Activated T-cell treated with anti-CD3 and anti-CD28 coated beads, Interleukin-2, amount 50 U/mL, for 4 hours (primary cell): Measurements from ENCODE around the gene NCOR1. TPM values are rescaled to one million over a fixed set of nuclear protein-coding genes. Genes with fewer than 3 reads are reported as not detected.
"Not testable (repeated sequence)": the region's sequence is repeated elsewhere in the genome, so short reads cannot be mapped to it uniquely, and the experiment has no call there.

ENCODE experiments used
- ATAC-seq, 2 donors: fragments of 200-7000 bp; cut with Tn5 transposase; one replicate each; pipeline ENCODE4 v1.10.0; 2021
- DNase-seq: peaks from one replicate; pipeline ENCODE4 v3.0.0-alpha.2; 2020
- H3K27me3 Mint-ChIP-seq: one replicate; pipeline ENCODE4 v1.8.0; 2021; ENCODE audit warnings: low read depth, mixed read lengths
- H3K36me3 Mint-ChIP-seq: one replicate; pipeline ENCODE4 v1.8.0; 2022; ENCODE audit warnings: mixed read lengths; ENCODE audit not compliant: insufficient read depth
- H3K4me1 Mint-ChIP-seq: one replicate; pipeline ENCODE4 v1.8.0; 2021; ENCODE audit warnings: low read depth, mixed read lengths
- H3K4me3 Mint-ChIP-seq: one replicate; pipeline ENCODE4 v1.8.0; 2021; ENCODE audit warnings: mild to moderate bottlenecking, moderate library complexity, mixed read lengths
- H3K9me3 Mint-ChIP-seq: one replicate; pipeline ENCODE4 v1.8.0; 2021; ENCODE audit warnings: mixed read lengths
- total RNA-seq, 3 donors: library from RNA; stranded (reverse); gene quantifications; one replicate each; pipeline ENCODE4 v1.2.1, GENCODE V29; 2021

NCOR1 gene
- total RNA-seq, 3 donors from 2014 or later: 86.4 to 107 (median 92.2) TPM

GRCh38 chr17:16074423-16074822, 140.9 kb downstream of the NCOR1 start:
- Mint-ChIP-seq H3K36me3 (peaks cover 44% of the 10 kb centered on the region), H3K9me3 (no peaks in the 10 kb centered on the region), H3K4me1 (no peaks in the 10 kb centered on the region), H3K27me3 (no peaks in the 10 kb centered on the region), H3K4me3 (no peak overlapping the region)
- no peak for ATAC-seq
- DNase-seq: no peak

- no peak for ATAC-seq
- no peaks in the 10 kb centered on the region for H3K27me3 Mint-ChIP-seq
- no peak overlapping the region for H3K4me3 Mint-ChIP-seq
Observed at GRCh38 chr17:16073845-16074244, 141.5 kb downstream of the NCOR1 start.

GRCh38 chr17:16072031-16072430, 143.3 kb downstream of the NCOR1 start:
- H3K36me3 Mint-ChIP-seq: peaks cover 47% of the 10 kb centered on the region
- no peaks in the 10 kb centered on the region for H3K9me3 Mint-ChIP-seq
- no peaks in the 10 kb centered on the region for H3K27me3 Mint-ChIP-seq
- ATAC-seq (no peak), DNase-seq (no peak)
- H3K4me1 Mint-ChIP-seq: peaks cover 4% of the 10 kb centered on the region
- no peak overlapping the region for H3K4me3 Mint-ChIP-seq

More at GRCh38 chr17:16073845-16074244, 141.5 kb downstream of the NCOR1 start:
- Mint-ChIP-seq H3K4me1 (no peaks in the 10 kb centered on the region), H3K36me3 (peaks cover 41% of the 10 kb centered on the region), H3K9me3 (no peaks in the 10 kb centered on the region)
- DNase-seq: no peak

- Mint-ChIP-seq H3K4me3 (no peak overlapping the region), H3K36me3 (peaks cover 49% of the 10 kb centered on the region), H3K9me3 (no peaks in the 10 kb centered on the region), H3K27me3 (no peaks in the 10 kb centered on the region), H3K4me1 (peaks cover 4% of the 10 kb centered on the region)
- no peak for DNase-seq
- peak in 1 of 2 donors; percentile 35 for ATAC-seq
Observed at GRCh38 chr17:16068323-16068722, 147.0 kb downstream of the NCOR1 start.

- Mint-ChIP-seq H3K4me3 (no peak overlapping the region), H3K4me1 (peaks cover 4% of the 10 kb centered on the region), H3K36me3 (peaks cover 59% of the 10 kb centered on the region), H3K9me3 (no peaks in the 10 kb centered on the region), H3K27me3 (no peaks in the 10 kb centered on the region)
- ATAC-seq: no peak
- DNase-seq: no peak
Observed at GRCh38 chr17:16066125-16066524, 149.2 kb downstream of the NCOR1 start.

- no peaks in the 10 kb centered on the region for H3K4me1 Mint-ChIP-seq
- DNase-seq (no peak), ATAC-seq (no peak)
- H3K27me3 Mint-ChIP-seq: no peaks in the 10 kb centered on the region
- H3K36me3 Mint-ChIP-seq: peaks cover 41% of the 10 kb centered on the region
- no peak overlapping the region for H3K4me3 Mint-ChIP-seq
- H3K9me3 Mint-ChIP-seq: no peaks in the 10 kb centered on the region
Observed at GRCh38 chr17:16061631-16062030, 153.7 kb downstream of the NCOR1 start.

GRCh38 chr17:16055139-16055538, 160.2 kb downstream of the NCOR1 start:
- H3K36me3 Mint-ChIP-seq: peaks cover 56% of the 10 kb centered on the region
- H3K4me3 Mint-ChIP-seq, H3K4me1 Mint-ChIP-seq, ATAC-seq, DNase-seq, H3K9me3 Mint-ChIP-seq, H3K27me3 Mint-ChIP-seq: not testable (repeated sequence)

- ATAC-seq: no peak
- no peak for DNase-seq
- no peak overlapping the region for H3K4me3 Mint-ChIP-seq
- H3K27me3 Mint-ChIP-seq: no peaks in the 10 kb centered on the region
- H3K36me3 Mint-ChIP-seq: peaks cover 56% of the 10 kb centered on the region
- H3K4me1 Mint-ChIP-seq: peaks cover 8% of the 10 kb centered on the region
- no peaks in the 10 kb centered on the region for H3K9me3 Mint-ChIP-seq
Observed at GRCh38 chr17:16052486-16052885, 162.8 kb downstream of the NCOR1 start.

GRCh38 chr17:16050844-16051243, 164.5 kb downstream of the NCOR1 start:
- Mint-ChIP-seq H3K4me3 (no peak overlapping the region), H3K9me3 (no peaks in the 10 kb centered on the region), H3K36me3 (peaks cover 61% of the 10 kb centered on the region), H3K4me1 (peaks cover 8% of the 10 kb centered on the region), H3K27me3 (no peaks in the 10 kb centered on the region)
- DNase-seq (no peak), ATAC-seq (no peak)

GRCh38 chr17:16048811-16049449, 166.4 kb downstream of the NCOR1 start:
- ATAC-seq: no peak
- Mint-ChIP-seq H3K4me3 (no peak overlapping the region), H3K9me3 (no peaks in the 10 kb centered on the region), H3K4me1 (peaks cover 4% of the 10 kb centered on the region), H3K36me3 (peaks cover 55% of the 10 kb centered on the region), H3K27me3 (no peaks in the 10 kb centered on the region)
- no peak for DNase-seq

GRCh38 chr17:16046966-16047365, 168.4 kb downstream of the NCOR1 start:
- Mint-ChIP-seq H3K4me1 (no peaks in the 10 kb centered on the region), H3K36me3 (peaks cover 51% of the 10 kb centered on the region), H3K4me3 (no peak overlapping the region), H3K9me3 (no peaks in the 10 kb centered on the region), H3K27me3 (no peaks in the 10 kb centered on the region)
- ATAC-seq (no peak), DNase-seq (no peak)

- no peak for DNase-seq
- Mint-ChIP-seq H3K27me3 (no peaks in the 10 kb centered on the region), H3K4me3 (no peak overlapping the region), H3K9me3 (no peaks in the 10 kb centered on the region), H3K4me1 (no peaks in the 10 kb centered on the region), H3K36me3 (peaks cover 54% of the 10 kb centered on the region)
- ATAC-seq: no peak
Observed at GRCh38 chr17:16044487-16044886, 170.8 kb downstream of the NCOR1 start.

GRCh38 chr17:16040710-16041251, 174.6 kb downstream of the NCOR1 start:
- ATAC-seq: no peak

GRCh38 chr17:16037636-16038035, 177.7 kb downstream of the NCOR1 start:
- H3K27me3 Mint-ChIP-seq: no peaks in the 10 kb centered on the region
- ATAC-seq (no peak), DNase-seq (no peak)
- no peaks in the 10 kb centered on the region for H3K9me3 Mint-ChIP-seq
- H3K4me3 Mint-ChIP-seq: no peak overlapping the region
- H3K4me1 Mint-ChIP-seq: peaks cover 8% of the 10 kb centered on the region
- H3K36me3 Mint-ChIP-seq: peaks cover 54% of the 10 kb centered on the region

More at GRCh38 chr17:16040710-16041251, 174.6 kb downstream of the NCOR1 start:
- Mint-ChIP-seq H3K4me3 (no peak overlapping the region), H3K36me3 (peaks cover 56% of the 10 kb centered on the region), H3K4me1 (peaks cover 8% of the 10 kb centered on the region), H3K9me3 (no peaks in the 10 kb centered on the region), H3K27me3 (no peaks in the 10 kb centered on the region)
- DNase-seq: no peak

GRCh38 chr17:16036261-16036660, 179.1 kb downstream of the NCOR1 start:
- H3K36me3 Mint-ChIP-seq: peaks cover 52% of the 10 kb centered on the region
- no peaks in the 10 kb centered on the region for H3K27me3 Mint-ChIP-seq
- no peak overlapping the region for H3K4me3 Mint-ChIP-seq
- peaks cover 8% of the 10 kb centered on the region for H3K4me1 Mint-ChIP-seq
- DNase-seq (no peak), ATAC-seq (no peak)
- H3K9me3 Mint-ChIP-seq: no peaks in the 10 kb centered on the region
